PC-3 (cell line): ENCODE data around the gene EXOC6.

ENCODE experiments used
- EZH2 ChIP-seq: fragments of 300-600 bp; sonication (generic); IDR thresholded peaks from one replicate; pipeline ENCODE4 v1.6.1; 2017; ENCODE audit warnings: antibody characterized with exemption, mild to moderate bottlenecking, low read length; ENCODE audit not compliant: unreplicated experiment
- EZH2phosphoT487 ChIP-seq: fragments of 300-600 bp; sonication (generic); IDR thresholded peaks from 2 replicates; pipeline ENCODE4 v1.6.1; 2018; ENCODE audit warnings: mild to moderate bottlenecking, antibody characterized with exemption, low read length, borderline replicate concordance
- TF ChIP-seq, protein P1 (sequence below): fragments of 300-600 bp; sonication (generic); conservative IDR thresholded peaks from 2 replicates; pipeline ENCODE4 v1.5.1; 2017; ENCODE audit warnings: antibody characterized with exemption, low read depth, mild to moderate bottlenecking, low read length

DNA sequence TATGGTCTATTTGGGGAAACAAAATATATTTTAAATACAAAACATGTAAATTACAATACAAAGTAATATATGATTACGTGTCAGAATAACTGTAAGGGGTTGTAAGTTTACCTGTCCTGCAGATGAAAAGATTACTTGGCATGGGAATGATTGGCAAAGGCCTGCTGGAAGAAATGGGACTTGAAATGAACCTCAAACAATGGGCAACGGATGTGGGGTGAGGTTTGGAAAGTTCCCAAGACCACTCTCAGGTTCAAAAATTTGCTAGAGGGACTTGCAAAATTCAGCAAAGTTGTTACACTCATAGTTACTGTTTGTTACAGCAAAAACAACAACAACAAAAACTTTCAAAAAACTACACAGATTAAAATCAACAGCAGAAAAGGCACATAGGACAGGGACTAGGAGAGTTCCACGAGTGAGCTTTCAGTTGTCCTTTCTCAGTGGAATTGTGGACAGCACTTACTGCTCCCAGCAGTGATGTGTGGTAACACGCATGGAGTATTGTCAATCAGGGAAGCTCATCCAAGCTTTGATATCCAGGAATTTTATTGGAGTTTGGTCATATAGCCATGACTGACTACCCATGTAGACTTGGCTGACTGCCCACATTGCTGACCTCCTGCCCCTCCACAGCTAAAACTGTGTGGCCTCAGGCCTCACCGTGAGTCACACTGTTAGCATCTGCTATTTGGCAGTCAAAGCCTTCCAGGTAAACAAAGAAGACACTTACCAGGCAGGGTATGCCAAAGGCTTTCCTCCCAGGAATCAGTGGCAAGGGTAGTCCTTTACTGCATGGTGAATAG lies 43.8 kb downstream of the EXOC6 start:
- TF ChIP-seq, protein P1, sequence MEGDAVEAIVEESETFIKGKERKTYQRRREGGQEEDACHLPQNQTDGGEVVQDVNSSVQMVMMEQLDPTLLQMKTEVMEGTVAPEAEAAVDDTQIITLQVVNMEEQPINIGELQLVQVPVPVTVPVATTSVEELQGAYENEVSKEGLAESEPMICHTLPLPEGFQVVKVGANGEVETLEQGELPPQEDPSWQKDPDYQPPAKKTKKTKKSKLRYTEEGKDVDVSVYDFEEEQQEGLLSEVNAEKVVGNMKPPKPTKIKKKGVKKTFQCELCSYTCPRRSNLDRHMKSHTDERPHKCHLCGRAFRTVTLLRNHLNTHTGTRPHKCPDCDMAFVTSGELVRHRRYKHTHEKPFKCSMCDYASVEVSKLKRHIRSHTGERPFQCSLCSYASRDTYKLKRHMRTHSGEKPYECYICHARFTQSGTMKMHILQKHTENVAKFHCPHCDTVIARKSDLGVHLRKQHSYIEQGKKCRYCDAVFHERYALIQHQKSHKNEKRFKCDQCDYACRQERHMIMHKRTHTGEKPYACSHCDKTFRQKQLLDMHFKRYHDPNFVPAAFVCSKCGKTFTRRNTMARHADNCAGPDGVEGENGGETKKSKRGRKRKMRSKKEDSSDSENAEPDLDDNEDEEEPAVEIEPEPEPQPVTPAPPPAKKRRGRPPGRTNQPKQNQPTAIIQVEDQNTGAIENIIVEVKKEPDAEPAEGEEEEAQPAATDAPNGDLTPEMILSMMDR = no peak
- TF ChIP-seq EZH2 (no peak), EZH2phosphoT487 (no peak)
